ENCODE data around the gene SLC6A4. TPM values are rescaled to one million over a fixed set of nuclear protein-coding genes. Genes with fewer than 3 reads are reported as not detected.
"Not testable (repeated sequence)": the region's sequence is repeated elsewhere in the genome, so short reads cannot be mapped to it uniquely, and the experiment has no call there.

The SLC6A4 gene
- total RNA-seq, 1 donor from 2014 or later = 140 TPM

DNA sequence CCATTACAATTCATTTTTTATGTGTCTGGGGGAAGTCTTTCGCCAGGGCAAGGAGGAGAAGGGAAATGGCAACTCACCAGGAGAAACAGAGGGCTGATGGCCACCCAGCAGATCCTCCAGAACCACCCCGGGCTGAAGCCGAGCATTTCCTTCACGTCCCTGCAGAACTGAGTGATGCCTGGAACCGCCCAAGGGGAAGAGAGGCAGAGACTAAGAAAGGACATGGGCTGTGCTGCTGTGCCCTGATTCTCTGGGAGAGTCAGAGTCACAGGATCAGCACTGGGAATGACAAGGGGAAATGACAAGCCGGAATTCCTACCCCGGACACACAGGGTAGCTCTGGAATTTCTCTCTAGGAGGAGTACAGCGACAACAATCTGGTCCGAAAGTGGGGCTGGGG, 27.8 kb downstream of the SLC6A4 start:
- no peak overlapping the region for H3K4me3 ChIP-seq
- DNase-seq = no peak
- H3K27me3 ChIP-seq (ENCODE audit: low read depth) = peaks cover 5% of the 10 kb centered on the region
- H3K9me3 ChIP-seq = no peaks in the 10 kb centered on the region
- H3K36me3 ChIP-seq = peaks cover 4% of the 10 kb centered on the region
- H3K4me1 ChIP-seq = no peaks in the 10 kb centered on the region
- no peak for ATAC-seq
- no peak for TF ChIP-seq CTCF (IDR thresholded peaks at IDR 0.05)
- intact Hi-C loops (cut with DNase I) = no loop called here
- H3K27ac ChIP-seq = no peak overlapping the region

DNA sequence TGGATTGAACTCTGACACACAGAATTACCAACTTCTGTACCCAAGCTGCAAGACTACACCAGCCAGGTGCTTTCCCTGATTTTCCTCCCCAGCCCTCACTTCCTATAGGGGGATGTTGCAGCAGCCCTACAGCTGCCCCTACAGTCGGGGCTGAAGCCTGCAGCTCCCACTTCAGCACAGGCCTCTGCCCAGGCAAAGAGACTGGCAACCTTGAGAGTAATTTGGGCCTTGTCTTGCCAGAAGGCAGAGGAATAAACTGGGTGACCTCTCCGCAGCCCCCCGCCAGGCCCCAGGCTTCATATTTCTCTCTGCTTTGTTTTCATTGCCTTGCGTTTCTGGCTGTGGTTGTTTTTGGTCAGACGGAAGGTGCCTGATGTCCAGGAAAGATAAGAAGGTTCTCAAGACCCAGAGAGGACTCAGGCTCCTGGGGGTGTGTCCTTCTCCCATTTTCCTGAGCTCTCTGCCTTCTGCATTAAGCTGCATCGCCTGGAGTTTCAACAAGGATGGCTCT, 32.0 kb downstream of the SLC6A4 start:
- peaks cover 3% of the 10 kb centered on the region for H3K36me3 ChIP-seq
- H3K4me1 ChIP-seq = no peaks in the 10 kb centered on the region
- no peak overlapping the region for H3K27ac ChIP-seq
- no peak for DNase-seq
- H3K4me3 ChIP-seq = no peak overlapping the region
- H3K9me3 ChIP-seq = no peaks in the 10 kb centered on the region
- no peak for TF ChIP-seq CTCF (IDR thresholded peaks at IDR 0.05)
- intact Hi-C loops (cut with DNase I) = no loop called here
- no peak for ATAC-seq
- H3K27me3 ChIP-seq (ENCODE audit: low read depth) = peaks cover 8% of the 10 kb centered on the region

DNA sequence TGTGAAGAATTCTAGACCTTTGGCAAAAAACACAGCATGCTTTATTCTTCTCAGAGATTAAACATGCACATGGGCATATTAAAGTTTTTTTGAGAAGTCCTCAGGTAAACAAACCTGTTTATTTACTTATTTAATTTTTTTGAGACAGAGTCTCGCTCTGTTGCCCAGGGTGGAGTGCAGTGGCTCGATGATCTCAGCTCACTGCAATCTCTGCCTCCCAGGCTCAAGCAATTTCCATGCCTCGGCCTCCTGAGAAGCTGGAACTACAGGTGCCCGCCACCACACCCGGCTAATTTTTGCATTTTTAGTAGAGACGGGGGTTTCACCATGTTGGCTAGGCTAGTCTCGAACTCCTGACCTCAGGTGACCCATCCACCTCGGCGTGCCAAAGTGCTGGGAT, 34.8 kb downstream of the SLC6A4 start:
- H3K4me1 ChIP-seq; H3K27me3 ChIP-seq (ENCODE audit: low read depth); intact Hi-C loops (cut with DNase I); ATAC-seq; H3K4me3 ChIP-seq; H3K9me3 ChIP-seq; H3K36me3 ChIP-seq; DNase-seq; H3K27ac ChIP-seq: not testable (repeated sequence)

- DNase-seq (no peak), ATAC-seq (no peak)
- H3K27me3 ChIP-seq (ENCODE audit: low read depth) = peaks cover 8% of the 10 kb centered on the region
- no peaks in the 10 kb centered on the region for H3K4me1 ChIP-seq
- no peak for TF ChIP-seq CTCF (IDR thresholded peaks at IDR 0.05)
- H3K9me3 ChIP-seq = no peaks in the 10 kb centered on the region
- intact Hi-C loops (cut with DNase I) = no loop called here
- peaks cover 3% of the 10 kb centered on the region for H3K36me3 ChIP-seq
- no peak overlapping the region for H3K27ac ChIP-seq
- no peak overlapping the region for H3K4me3 ChIP-seq
These were observed 35.4 kb downstream of the SLC6A4 start for GRCh38 chr17:30200106-30200505.

DNA sequence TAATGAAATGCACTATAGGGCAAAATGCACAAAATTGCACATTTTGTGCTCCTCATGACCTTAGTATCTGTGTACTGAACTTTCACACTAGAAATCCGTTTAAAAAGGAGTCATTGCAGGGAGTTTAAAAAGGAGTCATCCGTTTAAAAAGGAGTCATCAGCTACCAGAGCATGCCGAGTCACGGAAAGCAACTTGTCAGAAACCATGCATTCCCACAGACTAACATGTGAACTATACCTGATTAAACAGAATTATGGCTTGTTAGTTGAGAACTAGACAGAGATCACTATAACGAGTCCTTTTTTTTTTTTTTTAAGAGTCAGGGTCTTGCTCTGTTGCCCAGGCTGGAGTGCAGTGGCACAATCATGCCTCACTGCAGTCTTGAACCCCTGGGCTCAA, 35.9 kb downstream of the SLC6A4 start:
- Histone ChIP-seq H3K9me3 (no peaks in the 10 kb centered on the region), H3K4me1 (no peaks in the 10 kb centered on the region), H3K27ac (no peak overlapping the region), H3K36me3 (peaks cover 3% of the 10 kb centered on the region), H3K27me3 (ENCODE audit: low read depth) (peaks cover 6% of the 10 kb centered on the region), H3K4me3 (no peak overlapping the region)
- intact Hi-C loops (cut with DNase I) = no loop called here
- no peak for TF ChIP-seq CTCF (IDR thresholded peaks at IDR 0.05)
- ATAC-seq = no peak
- no peak for DNase-seq

DNA sequence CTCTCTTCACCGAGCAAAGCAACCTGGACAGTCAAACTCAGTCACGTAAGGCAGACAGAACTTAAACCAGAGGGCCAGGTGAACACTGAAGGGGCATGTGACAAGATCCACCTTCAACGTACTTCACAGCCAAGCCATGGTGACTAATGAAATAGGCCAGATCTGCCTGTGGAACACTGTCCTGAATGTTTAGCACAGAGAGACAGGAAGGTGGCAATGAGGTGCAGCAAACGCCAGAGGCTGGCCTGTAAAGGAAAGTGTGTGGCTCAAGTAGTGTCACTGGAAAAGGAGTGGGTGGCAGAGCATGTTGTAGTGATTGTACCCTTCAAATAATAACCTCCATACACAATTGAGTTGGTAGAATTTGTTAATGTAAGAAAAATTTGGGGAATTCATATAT, 38.1 kb downstream of the SLC6A4 start:
- no peak for ATAC-seq

More for the DNA sequence above, 38.1 kb downstream of the SLC6A4 start:
- Histone ChIP-seq H3K27me3 (ENCODE audit: low read depth) (peaks cover under 1% of the 10 kb centered on the region), H3K9me3 (no peaks in the 10 kb centered on the region), H3K4me1 (no peaks in the 10 kb centered on the region), H3K4me3 (no peak overlapping the region), H3K27ac (no peak overlapping the region), H3K36me3 (peaks cover 2% of the 10 kb centered on the region)
- no peak for TF ChIP-seq CTCF (IDR thresholded peaks at IDR 0.05)
- intact Hi-C loops (cut with DNase I) = no loop called here
- no peak for DNase-seq
